Stimulated activated CD8-positive, alpha-beta memory T cell treated with anti-CD3 and anti-CD28 coated beads, Interleukin-7, amount 100 ng/mL, for 1 hour (primary cell): ENCODE measurements around the gene HMGB2.

Experiments used
- DNase-seq, 2 donors: peaks; one replicate each; pipeline ENCODE4 v3.0.0-alpha.2; 2020; ENCODE audit warnings: low read depth in 2 of 2

HMGB2 gene

DNA sequence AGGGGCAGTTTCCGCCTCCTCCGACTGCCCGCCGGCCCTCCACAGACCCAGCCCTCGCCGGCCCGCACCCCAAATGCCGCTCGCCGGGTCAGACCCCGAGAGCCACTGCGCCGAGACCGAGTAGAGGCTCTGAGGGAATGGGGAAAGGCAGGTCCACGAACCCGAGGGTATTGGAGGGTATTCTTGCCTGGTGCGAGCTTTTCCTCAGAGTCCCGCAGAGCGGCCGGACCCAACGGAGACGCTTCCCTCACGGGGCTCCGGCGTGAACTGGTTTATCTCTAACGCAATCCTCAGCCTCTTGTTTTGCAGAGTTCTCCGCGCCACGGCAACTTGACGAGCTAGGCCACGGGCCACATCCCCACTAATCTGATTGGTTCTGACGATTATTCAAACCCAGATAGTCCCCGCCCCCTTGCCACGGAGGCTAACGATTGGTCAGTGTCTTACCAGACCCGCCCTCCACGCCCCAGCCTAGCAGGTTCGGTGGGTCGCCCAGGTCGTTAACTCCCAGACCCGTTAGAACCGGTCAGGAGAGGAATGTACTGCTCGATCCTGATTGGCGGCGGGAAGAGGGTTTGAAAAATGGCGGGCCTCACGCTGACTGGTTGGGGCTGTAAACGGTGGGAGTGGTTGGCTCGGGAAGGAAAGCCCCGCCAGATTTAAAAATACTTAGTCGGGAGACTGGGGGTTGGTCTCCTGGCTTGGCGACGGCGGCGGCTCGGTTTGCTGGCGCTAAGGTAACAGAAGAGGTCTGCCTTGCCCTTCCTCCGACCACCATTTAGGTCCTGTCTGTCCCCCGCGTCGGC lies at the start of gene HMGB2:
Gene HMGB2 (minus strand): TSS at position 274 of the 806 bp plus-strand sequence. CDS start 709 bp downstream, outside the sequence.
- peak; percentile 96 to 100 for DNase-seq

DNA sequence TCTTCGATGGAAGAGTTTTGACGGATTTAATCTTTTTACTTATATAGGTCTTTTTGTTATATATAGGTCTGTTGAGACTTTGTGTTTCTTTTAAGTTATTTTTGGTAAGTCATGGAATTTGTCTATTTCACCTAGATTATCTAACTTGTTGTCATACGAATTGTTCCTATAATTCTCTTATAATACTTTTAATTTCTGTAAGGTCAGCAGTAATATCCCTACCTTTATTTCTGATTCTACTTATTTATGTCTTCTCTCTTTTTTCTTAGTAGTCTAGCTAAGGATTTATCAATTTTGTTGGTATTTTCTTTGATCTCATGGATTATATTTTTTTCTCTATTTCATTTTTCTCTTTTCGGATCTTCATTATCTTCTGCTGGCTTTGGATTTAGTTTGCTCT lies 48.2 kb upstream of the HMGB2 start:
- no peak for DNase-seq

DNA sequence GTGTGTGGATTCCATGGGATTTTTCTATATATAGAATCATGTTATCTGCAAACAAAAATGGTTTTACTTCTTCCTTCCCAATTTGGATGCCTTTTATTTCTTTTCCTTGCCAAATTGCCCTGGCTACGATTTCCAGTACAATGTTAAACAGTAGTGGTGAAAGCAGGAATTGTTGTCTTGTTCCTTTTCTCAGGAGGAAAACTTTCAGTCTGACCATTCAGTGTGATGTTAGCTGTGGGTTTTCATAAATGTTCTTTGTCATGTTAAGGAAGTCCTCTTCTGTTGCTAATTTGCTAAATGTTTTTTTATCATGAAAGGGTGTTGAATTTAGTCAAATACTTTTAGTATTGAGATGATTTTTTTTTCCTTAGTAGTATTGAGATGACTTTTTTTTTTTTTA lies 47.5 kb upstream of the HMGB2 start:
- no peak for DNase-seq

DNA sequence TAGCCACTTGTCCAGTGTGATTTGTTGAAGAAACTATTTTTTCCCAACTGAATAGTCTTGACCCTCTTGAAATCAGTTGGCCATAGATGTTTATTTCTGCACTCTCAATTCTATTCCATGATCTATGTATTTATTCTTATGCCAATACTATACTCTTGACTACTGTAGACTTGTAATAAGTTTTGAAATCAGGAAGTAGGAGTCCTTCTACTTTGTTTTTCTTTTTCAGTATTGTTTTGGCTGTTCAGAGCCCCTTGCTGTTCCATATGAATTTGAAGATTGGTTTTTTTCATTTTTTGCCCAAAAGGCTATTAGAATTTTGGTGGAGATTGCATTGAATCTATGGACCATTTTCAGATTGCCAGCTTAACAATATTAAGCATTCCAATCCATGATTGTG lies 46.8 kb upstream of the HMGB2 start:
- no peak for DNase-seq

DNA sequence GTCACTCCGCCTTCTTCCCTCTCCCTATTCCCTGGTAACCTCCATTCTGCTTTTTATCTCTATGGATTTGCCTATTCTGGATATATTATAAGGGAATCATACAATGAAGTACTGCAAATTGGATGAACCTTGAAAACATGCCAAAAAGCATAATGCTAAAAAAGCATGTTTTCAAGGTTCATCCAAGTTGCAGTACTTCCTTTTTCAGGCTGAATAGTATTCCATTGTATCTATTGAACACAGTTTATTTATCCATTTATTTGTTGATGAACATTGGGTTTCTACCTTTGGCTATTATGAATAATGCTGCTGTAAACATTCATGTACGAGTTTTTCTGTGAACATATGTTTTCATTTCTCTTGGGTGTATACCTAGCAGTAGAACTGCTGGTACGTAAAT lies 45.8 kb upstream of the HMGB2 start:
- DNase-seq: no peak

DNA sequence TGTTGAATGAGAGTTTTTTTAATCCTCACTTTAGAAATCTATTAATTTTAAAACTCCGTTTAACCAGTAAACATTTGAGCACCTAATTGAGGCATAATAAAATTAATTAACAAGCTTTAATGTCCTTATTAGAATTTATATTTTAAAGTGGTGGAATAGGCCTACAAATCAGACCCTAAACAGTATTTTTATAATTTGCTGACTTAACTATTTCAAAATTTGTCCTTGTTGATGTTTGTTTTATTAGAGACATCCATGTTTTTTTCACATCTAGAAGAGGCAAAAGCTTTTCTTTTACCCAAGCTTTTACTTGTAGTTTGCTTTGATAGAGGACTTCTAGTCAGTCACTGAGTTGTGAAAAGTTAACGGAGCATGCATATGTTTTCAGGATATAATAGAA lies 40.4 kb upstream of the HMGB2 start:
- no peak for DNase-seq

DNA sequence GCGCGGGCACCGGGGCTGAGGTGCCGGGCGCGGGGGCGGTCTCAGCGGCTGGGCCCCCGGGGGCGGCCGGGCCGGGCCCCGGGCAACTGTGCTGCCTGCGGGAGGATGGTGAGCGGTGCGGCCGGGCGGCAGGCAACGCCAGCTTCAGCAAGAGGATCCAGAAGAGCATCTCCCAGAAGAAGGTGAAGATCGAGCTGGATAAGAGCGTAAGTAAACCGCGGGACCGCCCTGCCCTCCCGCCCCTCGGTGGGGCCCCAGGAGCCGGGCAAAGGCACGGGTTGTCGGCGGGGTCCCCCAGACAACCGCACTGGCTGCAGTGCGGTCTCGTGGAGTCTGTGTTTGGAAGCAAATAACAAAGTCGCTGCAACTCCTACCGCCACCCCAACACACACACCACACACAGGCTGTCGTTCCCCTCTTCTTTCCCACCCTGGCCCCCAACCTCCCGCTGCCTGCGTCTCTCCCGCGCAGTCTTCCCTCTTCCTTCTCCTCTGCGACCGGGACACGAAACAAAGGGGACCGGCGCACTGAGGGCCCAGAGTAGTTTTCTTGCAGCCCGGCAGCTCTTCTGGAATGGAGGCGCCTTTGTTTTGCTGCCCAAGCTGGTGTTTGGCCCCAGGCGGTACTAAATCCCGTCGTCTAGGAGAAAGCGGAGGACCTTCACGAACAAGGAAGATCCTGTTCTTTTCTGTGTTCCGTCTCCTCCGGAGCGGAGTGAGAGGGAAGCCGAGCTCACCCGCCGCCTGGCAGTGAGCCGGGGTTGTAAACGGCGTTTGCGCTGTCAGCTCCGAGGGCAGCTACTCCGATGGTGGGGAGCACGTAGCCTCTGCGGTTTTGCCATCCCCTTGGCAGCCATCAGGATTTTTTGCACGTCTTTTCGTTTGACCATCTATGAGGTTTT lies 37.4 kb upstream of the HMGB2 start:
- peak; percentile 13 to 16 for DNase-seq

DNA sequence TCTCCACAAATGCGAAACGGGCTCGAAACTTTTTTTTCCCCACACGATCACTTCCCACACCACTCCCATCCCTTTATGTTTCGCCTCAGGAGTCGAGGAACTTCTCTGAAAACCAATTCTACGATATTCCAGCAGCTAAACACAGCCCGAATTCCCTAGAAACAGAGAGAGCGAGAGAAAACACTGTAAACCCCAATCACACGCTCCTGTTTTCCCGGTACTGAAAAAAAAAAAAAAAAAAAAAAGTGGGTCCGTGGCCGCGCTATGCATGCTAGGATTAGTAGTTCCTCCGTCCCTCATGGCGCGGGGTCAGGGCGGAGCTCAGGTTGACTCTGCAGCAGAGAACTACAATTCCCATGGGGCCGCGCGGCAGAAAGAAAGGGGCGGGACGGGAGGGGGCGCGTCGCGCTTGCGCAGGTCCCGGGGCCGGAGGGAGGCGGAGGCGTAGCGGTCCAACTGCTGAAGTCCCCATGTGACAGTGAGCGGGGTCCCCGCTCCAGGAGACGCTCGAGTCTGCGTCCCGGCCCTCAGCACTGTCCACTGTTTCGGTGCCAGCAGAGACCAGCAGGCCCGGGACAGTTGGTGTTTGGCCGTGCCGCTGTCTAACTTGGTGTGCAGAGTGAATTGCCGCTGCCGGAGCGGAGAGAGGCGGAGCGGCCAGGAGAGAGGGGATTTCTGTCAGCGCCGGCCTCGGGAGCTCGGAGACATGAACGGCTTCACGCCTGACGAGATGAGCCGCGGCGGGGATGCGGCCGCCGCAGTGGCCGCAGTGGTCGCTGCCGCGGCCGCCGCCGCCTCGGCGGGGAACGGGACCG lies 36.5 kb upstream of the HMGB2 start, which contains the start of gene SAP30:
Gene SAP30 (plus strand): TSS at position 478 of the 815 bp plus-strand sequence. CDS start 229 bp downstream, at position 707.
- peak; percentile 96 for DNase-seq

DNA sequence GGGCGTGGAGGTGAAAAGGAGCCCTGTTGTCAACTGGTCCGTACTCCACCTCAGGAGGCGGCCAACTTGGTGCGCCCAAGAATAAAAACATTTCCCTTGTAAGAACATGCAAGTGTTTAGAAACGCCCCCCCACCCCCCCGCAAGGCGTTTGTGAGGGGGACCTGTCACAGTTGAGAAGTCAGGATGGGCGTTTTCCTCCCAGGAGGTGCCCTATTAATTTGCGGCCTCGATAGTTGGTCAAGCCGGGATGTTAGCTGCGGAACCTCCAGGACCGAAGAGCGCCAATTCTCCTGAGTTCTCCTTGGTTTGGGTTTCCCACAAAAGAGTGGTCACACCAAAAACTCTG lies 35.9 kb upstream of the HMGB2 start:
- peak in 1 of 2 donors; percentile 21 for DNase-seq

DNA sequence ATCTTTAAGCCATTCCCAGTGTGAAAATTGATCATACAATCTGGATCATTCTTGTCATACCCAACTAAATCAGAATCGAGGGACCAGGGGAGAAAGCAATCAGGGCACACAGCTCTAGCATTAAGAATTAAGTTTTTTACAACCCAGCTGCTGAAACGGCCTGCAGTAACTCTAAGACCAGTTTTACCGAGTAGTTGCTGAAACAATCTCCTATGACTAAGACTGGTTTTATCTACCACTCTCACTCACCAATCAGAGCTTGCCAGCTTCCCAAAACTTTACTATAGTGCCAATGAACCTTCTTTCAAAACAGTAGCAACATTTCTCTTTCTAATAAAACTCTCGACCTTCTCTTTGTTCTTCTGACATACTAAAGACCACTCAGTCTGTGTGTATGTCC lies 33.8 kb upstream of the HMGB2 start:
- no peak for DNase-seq

DNA sequence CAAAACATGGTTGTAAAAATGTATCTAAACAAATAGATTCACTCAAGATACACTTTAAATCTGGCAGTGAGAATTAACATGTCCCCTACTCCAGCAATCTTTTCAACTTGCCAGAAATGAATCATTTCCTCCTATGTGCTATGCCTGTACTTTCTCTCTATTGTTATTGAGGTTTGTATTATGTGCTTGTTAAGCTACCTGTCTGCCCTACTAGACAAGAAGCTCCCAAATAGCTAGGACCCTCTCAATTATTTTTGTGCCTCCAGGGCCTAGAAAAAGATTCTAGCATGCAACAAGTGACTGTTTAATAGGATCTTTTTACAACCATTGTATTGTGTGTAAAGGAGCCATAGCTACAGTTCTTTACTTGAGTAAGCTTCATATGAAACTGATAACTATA lies 33.1 kb upstream of the HMGB2 start:
- DNase-seq: no peak

DNA sequence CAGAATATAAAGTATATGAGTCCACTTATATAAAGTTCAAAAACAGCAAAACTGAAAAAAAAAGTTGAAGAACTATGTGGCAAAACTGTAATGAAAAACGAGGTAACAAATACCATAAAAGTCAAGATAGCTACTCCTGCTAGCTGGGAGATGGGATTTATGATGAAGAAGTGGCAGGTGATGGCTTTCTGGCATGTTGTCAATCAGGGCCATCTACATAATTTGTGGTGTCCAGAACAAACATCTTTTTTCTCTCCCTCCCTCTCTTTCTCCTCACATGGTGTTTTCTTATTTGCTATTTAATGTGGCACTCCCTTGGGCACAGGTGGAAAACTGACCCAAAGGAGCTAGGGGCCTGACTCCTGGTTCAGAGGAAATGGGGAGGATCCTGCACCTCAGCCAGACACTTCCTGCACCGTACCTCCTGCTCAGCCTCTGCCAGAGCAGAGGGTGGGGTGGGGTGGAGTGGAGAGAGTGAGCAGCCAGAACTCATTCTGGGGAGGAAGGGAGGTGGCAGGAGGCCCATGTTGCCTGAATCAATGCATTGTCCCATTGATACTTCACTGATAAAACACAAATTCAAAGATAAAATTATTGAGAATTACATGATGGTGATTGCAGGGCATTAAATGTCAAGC lies 31.3 kb upstream of the HMGB2 start:
- no peak for DNase-seq

DNA sequence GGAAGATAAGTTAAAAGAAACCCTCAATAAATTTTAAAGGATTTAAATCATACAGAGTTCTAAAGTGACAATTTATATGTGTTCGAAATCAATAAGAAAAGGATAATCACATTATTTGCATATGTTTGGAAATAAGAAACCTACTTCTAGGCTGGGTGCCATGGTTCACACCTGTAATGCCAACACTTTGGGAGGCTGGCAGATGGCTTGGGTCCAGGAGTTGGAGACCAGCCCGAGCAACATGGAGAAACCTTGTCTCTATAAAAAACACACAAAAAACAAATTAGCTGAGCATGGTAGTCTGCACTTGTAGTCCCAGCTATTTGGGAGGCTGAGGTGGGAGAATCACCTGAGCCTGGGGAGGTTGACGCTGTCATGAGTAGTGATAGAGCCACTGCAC lies 28.5 kb upstream of the HMGB2 start:
- DNase-seq: no peak

DNA sequence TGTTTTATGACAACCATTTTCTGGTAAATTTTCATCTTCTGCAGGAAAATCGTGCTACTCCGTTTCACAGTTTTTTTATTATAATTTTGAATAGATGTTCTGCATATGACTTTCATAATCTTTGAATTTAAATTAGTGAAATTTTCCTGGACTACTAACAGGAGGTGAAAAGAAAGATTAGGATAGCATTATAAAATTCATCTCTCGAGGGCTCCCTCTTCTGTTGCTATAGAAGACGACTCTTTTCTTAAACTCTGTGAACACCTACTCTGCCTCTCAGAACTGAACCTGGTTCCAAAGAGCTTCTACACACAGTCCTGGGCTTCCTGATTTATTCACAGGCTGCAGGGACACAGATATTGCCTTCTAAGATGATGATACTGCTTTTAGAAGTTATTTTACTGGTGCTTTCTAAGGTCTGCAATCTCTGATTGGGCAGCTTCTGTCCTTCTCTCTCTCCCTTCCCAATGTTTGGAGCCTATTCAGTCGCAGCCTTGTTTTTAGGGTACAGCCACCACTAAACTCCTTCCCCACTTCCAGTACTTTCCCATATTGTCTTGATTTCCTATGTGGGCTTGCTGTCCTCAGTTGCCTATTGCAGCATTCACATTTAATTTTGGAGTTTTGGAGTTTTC lies 26.5 kb upstream of the HMGB2 start:
- no peak for DNase-seq

DNA sequence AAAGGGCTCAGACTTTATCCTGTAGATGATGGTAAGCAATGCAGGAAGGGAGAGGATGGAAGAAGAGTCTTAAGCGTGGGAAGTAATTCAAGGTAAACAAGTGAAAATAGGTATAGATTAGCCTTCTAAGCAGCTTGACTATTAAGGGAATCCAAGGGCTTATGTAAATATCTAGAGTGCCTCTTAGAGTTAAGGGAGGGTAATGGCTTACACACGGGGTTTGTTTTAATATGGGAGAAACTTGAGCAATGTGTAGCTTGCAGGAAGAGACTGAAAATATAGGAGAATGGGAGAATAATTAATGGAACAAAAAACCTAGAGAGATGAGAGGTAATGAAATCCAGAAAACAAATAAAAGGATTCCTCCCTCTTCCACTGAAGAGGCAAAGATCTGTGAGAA lies 23.8 kb upstream of the HMGB2 start:
- no peak for DNase-seq

DNA sequence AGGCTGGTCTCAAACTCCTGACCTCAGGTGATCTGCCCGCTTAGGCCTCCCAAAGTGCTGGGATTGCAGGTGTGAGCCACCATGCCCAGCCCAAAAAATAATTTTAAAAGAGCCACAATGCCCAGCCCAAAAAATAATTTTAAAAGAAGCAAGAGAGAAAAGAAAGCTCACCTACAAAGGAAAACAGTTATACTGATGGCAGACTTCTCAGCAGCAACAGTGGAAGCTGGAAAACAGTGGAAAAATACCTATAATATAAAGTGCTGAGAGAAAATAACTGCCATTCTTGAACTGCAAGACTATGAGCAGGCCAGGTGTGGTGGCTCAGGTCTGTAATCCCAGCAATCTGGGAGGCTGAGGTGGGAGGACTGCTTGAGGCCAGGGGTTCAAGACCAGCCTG lies 13.3 kb upstream of the HMGB2 start:
- DNase-seq: no peak

DNA sequence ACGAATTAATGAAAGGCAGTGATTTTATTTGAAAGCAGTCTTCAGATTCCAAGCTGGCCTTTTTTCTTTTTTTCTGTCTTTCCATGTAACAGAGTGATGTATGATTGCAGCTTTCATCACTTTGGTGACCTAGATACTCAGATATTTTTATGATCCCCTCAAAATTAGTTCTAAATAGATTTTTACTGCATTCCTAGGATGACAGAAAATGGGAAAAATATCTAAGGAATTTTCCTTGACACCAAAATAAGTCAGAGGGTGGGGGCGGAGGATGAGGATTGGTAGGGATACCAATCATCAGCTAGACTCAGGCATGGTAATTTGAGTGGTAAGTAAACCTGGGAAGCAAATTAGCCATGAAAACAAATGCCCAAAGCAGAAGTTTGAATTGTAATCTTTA lies 11.9 kb upstream of the HMGB2 start:
- no peak for DNase-seq

DNA sequence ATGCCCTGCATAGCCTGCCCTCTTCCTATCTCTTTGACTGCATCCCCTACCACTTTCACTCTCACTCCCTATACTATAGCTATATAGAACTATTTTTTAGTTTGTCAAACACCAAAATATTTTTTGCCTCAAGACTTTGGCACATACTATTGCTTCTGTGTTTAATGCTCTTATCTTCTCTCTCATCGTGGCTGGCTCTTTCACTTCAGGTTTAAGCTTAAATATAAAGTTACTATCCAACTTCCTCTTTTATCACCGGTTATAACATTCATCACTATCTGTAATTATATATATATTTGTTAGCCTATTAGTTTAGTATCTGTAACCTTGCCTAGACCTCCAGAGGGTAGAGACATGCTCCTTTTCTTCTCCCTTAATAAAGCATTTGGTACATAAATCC lies 11.5 kb upstream of the HMGB2 start:
- no peak for DNase-seq

DNA sequence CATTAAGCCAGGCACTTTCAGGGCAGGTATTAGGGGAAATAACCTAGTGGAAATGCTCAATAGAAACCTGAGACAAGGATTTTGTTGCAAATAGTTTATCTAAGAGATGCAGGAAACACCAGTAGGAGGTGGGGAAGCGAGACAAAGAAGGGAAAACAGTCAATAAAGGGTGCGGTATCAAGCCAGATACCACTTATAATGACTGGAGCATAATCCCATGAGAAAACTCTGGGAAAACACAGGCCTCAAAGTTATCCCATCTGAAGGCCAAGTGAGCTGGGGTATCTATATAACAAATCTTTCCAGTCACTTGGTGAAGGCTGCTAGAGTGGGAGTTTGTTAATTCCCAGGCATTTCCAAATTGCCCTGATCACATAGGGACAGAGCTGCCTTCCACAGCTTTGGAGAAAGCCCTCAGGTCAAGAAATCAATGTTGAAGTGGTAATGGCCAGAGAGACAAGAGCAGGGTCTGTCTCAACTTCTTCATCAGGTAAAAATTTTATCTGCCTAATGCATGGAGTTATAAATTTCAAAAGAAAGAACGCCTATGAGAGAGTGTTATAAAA lies 9.8 kb upstream of the HMGB2 start:
- no peak for DNase-seq

DNA sequence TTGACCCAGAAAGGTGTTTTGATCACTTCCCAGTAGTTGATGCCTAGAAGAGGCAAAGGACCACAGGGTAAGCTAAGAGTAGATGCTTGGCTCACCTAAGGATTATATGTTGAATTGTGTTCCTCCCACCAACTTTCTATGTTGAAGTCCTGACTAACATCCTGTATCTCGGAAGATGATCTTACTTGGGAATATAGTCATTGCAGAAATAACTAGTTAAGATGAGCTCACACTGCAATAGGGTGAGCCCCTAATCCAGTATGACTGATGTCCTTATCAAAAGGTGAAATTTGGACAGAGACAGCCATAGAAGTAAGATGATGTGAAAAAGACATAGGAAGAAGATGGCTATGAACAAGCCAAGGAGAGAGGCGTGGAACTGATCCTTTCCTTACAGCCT lies 3.3 kb upstream of the HMGB2 start:
- no peak for DNase-seq
